Fibroblast of gingiva (primary cell): ENCODE data around the gene ALPG.
"Not testable (repeated sequence)": the region's sequence is repeated elsewhere in the genome, so short reads cannot be mapped to it uniquely, and the experiment has no call there.

Experiments used
- DNase-seq: peaks from one replicate; pipeline ENCODE4 v3.0.0-alpha.2; 2011; ENCODE audit warnings: low read depth

Gene ALPG

GRCh38 chr2:232377319-232377718 lies 29.3 kb upstream of the ALPG start:
- no peak for DNase-seq

GRCh38 chr2:232377841-232378734 lies 28.6 kb upstream of the ALPG start:
- no peak for DNase-seq

- DNase-seq = not testable (repeated sequence)
These were observed 27.9 kb upstream of the ALPG start, which contains the start of gene ALPP for GRCh38 chr2:232378735-232379151. TSS of gene ALPP (plus strand) at chr2:232378751. CDS start at chr2:232378803, 52 bp downstream.

- not testable (repeated sequence) for DNase-seq
These were observed 26.7 kb upstream of the ALPG start for GRCh38 chr2:232379610-232380590.

GRCh38 chr2:232381204-232382031 lies 25.2 kb upstream of the ALPG start:
- DNase-seq = not testable (repeated sequence)

GRCh38 chr2:232382331-232383225 lies 24.1 kb upstream of the ALPG start:
- DNase-seq = no peak

GRCh38 chr2:232384466-232384865 lies 22.2 kb upstream of the ALPG start:
- DNase-seq = no peak

- not testable (repeated sequence) for DNase-seq
These were observed 21.6 kb upstream of the ALPG start for GRCh38 chr2:232385058-232385457.

- peak; percentile 13 for DNase-seq
These were observed 20.8 kb upstream of the ALPG start for GRCh38 chr2:232385660-232386489.

GRCh38 chr2:232386490-232386739 lies 20.2 kb upstream of the ALPG start:
- no peak for DNase-seq

GRCh38 chr2:232386740-232387450 lies 19.7 kb upstream of the ALPG start:
- DNase-seq = no peak

- no peak for DNase-seq
These were observed 19.0 kb upstream of the ALPG start for GRCh38 chr2:232387451-232388171.

- DNase-seq = no peak
These were observed 18.2 kb upstream of the ALPG start for GRCh38 chr2:232388324-232388891.

- DNase-seq = no peak
These were observed 17.3 kb upstream of the ALPG start for GRCh38 chr2:232389327-232389726.

- no peak for DNase-seq
These were observed 16.0 kb upstream of the ALPG start for GRCh38 chr2:232390661-232391060.

GRCh38 chr2:232393556-232393955 lies 13.1 kb upstream of the ALPG start:
- no peak for DNase-seq

- not testable (repeated sequence) for DNase-seq
These were observed 12.2 kb upstream of the ALPG start for GRCh38 chr2:232394431-232394830.

GRCh38 chr2:232395586-232395985 lies 11.1 kb upstream of the ALPG start:
- DNase-seq = no peak
